Stimulated activated CD4-positive, alpha-beta T cell treated with anti-CD3 and anti-CD28 coated beads, TNF-alpha, amount 100 ng/mL, for 4 hours (primary cell): ENCODE measurements around the gene EFNA5.

ENCODE experiments used
- DNase-seq, 3 experiments: peaks; one replicate each; pipeline ENCODE4 v3.0.0-alpha.2; 2020; ENCODE audit warnings: low read depth in 3 of 3

Gene EFNA5

DNA sequence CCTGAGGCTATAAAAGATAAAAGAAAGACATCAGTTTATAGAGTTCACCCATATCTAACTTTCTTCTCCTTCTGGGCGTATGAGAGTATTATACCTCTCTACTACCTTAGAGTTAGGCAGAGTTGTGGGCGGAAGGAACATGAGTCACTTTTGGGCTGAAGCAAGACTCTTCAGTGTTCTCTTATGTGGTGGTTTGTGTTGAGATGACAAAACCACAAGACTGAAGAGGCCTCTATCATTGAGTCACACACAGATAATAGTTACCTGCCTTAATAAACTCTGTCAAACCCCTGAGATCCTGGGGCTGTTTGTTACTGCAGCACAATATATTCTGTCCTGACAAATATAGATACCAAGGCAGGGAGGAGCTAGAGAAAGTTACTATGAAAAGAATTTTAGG, 184.2 kb downstream of the EFNA5 start:
- DNase-seq = peak in 2 of 3 experiments; percentile 2 to 9

DNA sequence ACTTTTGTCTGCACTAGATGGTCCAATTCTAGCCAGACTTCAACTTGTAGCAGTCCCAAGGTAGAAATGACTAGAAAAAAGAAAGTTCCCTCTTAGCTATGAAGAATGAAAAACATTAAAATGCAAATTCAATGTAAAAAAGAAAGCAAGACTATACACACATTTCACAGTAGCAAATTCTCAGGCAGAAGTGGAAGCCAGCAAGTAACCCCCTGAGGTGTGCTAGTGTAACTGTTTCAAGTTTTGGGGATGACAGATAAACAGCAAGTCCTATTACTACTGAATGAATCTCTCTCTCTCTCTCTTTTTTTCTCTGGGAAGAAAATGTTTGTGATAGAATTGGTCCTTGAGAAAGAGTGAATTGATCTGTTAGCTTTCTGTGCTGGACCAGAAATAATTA, 185.6 kb downstream of the EFNA5 start:
- no peak for DNase-seq

DNA sequence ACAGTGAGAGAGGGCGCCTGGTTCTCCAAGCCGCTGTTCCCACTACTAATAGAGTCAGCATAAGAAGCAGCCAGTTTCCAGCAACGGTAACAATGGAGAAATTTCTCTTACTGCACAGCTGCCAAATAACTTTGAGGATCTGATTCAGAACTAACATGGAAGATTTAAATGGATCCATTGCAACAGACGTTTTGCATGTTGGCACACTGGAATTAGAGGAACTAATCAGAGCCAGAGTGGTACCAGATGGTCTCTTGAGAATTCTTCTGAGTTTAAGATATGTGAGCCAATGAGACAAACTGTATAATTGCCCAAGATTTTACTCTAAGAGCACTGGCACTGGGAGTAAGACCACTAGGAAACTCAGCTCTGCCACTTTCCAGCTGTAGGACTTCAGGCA, 186.5 kb downstream of the EFNA5 start:
- no peak for DNase-seq

DNA sequence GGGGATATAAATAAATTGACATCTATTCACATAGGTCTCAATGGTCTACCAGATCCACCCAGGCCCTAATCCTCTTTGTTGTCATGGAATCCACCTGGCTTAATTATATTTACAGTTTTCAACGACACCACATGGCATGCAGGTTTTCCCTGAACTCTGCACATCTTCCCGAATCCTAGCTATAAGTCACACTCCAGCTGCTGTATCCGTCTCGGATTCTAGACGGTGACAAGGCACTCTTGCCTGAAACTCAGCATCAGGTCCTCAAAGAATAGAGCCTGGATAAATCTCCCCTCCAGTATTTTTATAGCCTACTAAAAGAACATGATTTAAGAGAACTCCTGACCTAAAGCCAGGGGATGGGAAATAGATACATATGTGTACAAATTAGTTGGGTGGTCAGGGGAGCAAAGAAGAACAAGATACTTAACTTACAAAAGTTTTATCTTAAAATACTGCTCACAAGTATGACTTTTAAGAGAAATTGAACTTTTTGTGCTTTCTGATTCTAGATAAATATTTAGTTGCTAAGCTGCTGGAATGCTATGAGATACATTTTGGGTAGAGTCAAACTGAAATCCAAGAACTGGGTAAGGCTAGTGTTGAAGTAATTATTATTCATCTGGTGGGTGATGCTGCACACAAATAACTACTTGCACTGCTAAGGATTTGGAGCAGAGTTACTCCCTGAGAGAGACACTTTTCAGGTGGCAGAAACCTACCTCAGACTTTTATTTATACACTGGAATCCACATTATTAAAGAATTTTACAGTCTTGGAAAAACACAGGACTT, 187.3 kb downstream of the EFNA5 start:
- DNase-seq = no peak

DNA sequence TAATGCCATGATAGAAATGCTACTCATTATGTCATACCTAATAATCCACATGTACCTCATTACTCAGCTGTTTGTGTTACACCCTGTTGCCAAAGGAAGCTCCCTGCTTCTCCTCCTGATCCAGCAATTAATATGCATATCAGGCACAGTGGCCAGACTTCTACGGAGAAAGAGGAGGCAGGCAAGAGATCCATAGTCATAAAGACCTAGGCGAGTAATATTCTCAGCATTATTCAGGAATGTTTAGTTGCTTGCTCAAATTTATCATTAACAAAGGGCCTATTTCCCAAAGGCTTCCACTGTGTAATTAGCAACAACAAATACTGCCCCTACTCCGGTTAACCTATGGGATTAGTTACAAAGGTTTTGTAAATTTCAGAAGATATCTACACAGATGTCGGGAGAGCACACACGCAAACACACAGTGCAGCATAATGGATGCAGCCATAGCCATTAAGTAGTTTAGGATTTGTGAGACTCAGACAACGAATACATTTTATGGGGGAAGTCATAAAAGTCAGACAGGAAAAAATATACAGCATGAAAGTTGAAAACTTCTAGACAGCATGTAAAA, 192.6 kb downstream of the EFNA5 start:
- DNase-seq = no peak

DNA sequence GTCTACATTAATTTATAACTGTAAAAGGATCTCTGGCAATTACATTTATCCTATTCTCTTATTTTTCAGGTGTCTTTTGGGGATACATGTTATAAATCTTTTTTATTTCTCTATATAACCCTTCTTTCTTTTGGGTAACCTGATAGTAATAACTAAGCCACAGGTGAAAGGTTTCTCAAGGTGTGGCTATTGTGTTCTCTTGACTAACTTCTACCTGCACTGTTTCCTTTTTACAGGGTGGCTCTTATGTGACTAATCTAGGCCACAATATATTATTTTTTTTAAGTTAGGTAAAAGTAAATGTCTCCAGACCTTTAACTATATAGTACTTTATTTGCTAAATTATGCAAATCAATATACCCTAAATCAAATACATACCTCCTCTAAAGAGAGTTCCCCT, 193.2 kb downstream of the EFNA5 start:
- DNase-seq = no peak

DNA sequence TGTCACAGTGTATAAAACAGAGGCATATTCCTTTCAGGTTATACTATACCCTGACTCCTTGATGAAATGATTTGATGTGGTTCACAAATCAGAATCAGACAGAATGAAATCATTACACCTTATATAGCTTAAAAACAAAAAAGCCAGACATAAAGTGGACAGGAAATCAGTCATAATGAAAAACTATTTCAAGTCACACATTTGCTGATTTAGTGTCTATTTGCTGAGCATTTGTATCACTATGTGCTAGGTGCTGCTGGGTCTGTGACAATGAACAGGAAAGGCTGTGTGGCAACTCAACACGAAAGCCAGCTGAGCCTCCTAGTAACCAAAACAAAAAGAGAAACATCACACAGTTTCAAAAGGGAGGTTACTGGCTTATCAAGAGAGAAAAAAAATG, 194.0 kb downstream of the EFNA5 start:
- DNase-seq = no peak

DNA sequence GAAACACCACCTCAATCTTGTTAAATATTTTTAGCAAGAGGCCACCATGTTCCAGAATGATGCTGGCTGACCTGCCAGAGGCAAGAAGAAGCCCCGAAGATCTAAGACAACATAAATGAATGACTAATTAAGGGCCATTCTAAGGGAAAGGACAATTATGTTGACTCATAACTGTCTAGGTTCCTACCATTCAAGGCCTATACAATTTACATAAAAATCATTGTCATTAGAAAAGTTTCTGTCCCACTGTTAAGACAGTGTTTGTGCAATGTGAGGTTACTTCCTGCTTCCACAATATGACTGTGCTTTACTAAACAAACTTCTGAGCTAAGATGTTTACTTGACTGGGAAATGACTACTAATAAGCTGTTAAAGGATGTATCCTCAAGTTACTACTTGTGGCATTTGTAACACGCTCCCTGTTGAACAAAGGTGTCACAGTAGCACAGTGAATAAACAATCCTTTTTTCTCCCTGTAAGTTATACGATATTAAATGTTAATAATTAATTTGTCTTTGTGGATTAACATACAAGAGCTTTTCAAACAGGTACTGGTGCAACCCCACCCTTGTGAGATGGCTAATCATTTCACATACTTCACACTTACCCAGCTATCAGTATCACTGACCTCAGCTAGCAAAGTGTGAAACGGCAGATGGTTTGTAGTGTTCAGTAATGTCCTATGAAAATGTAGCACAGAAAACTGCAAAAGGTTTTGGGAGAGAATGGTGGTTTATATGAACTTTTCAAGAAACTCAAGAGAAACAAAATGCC, 195.8 kb downstream of the EFNA5 start:
- no peak for DNase-seq

DNA sequence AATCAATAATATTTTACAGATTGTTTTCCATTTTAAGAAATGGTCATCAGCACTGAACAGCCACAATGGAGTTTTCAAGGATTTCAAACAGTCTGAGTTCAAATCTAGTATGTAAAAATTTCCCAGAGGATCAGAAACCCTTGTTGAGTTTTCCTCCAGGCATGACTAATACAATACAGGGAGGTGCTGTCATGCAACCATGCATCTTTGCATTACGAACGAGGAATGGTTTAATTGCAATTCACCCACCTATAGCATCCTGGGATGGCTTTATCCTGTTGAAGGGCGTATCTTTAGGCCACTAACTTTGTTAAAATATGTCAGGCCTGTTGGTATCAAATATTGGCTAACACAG, 196.4 kb downstream of the EFNA5 start:
- no peak for DNase-seq

DNA sequence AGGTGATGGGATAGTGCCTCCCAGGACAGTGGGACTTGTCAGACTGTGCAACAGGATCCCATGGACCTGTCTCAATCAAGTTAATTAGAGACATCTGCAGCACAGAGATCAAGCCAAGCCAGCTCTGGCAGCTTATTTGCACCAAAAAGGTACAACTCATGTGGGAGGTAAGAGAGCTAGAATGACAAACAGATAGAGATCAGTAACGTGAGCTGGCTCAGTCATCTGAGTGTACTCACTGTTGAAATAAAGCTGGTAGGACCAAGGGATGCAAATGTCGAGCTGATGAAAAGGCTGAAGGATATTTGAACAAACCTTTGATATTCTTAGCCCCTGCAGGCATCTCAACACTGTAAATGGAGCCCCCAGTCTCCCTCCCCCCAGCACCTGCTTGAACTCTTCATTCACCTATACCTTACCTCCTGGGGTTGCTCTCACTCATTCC, 198.1 kb downstream of the EFNA5 start:
- DNase-seq = no peak

DNA sequence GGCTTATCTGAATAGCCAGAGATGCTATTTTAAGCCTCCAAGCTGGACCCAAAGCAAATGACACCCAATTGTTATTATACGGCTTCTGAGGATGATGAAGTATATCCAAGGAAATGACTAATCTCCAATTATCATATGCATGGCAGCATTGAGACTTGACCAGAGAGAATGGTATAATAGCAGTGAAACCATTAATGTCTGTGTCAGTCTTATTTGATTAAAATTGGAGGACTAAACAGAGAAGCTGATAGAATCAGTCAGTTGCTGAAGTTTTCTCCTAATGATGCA, 200.5 kb downstream of the EFNA5 start:
- DNase-seq = no peak

DNA sequence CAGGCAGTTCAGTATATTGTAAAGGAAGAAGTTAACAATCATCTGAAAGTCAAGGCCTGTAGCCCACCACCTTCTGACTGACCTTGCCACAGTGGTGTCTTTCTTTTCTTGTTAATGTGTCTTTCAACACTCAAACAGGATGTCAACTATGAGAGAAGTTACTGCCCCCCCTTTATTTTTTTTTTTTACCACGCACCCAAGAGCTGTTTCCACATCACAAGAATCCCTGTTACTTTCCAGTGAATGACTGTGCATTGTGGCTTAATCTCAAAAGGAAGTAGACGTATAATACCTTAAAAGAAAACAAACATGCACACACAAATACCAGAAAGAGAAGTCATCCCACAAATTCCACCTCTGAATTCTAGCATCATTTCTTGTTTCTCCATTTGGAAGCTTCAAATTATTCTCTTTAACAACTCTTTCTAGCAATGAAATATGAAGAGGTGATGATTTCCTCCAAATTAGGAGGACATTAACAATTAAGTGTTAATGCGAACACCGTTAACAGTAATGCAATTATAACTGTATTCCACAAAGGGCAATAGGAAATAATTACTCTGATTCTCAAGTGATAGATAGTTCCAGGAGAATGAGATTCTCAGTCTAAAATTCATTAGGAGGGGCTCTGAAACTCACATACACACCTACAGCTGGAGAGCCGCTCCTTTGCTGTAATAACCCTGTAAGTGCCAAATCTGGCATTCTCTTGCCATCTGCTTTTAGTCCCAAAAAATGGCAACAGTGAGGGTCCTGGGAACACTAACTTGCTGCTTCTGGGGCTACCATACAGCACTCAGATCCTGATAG, 201.0 kb downstream of the EFNA5 start:
- no peak for DNase-seq

DNA sequence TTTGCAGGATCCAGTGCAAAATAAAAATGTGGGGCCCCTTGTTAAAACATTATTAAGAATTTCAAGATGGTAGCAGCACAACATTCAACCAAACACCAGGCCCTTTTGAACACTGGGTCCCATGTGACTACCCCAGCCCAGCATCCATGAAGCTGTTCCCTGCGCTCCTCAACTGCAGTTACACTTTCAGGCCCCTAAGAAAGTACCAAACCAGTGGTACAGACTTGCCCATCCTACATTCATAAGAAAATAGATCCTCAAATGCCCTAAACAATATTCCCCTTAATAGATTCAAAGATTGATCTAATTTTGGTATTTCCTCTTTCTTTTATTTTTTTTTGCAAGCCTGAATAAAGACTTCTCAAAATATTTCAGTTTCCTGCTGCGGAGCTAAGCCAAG, 201.7 kb downstream of the EFNA5 start:
- DNase-seq = no peak

DNA sequence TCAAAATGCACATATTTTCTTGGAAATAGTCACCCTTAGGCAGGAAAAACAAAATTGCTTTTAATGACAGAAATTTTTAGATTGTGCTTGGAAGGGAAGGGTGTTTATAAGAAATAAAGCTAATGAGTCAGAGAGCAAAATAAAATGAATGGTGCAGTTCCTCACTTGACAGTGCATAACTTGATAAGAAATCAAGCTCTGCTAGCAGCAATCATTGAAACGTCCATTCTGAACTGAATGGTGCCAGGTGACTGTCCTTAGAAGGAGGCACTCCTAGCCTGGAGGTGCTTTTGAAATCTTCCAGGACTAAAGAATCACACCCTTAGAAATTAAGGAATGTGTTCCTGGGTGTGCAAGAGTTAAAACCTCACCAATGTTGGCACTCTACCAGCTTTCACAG, 202.5 kb downstream of the EFNA5 start:
- no peak for DNase-seq

DNA sequence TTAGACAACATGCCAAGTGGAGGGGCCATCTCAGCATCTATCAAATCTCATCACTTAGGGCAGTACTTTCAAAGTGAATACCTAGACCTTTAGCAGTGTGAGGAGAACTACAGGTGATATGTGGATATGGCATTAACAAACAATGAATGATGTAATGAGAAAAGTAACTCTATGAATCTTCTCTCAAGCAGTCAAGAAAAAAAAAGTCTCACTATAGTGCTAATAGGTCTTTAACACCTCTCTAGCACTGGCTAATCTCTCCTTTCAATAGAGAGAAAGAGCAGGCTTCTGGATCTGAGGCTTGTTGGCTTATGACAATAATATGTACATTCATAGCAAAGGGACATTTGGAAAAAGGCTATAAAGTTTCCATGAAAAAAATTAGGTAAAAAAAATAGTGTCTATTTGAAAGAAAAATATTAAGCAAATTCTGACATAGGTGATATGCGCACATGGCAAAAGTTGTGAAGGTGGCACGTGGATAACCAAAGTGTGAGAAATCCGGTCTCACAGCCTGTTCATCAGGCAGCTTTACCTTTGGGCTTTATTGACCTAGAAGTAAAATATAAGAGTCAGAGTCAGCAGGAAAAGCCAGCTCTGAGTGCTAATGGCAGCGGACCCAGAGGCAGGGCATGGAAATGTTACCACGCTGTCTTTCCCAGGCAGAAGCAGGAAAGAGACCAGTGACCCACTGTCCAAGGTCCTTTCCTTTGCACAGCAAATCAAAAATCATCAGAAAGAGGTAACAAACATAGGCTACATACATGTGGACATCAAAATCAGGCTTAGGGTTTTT, 203.4 kb downstream of the EFNA5 start:
- no peak for DNase-seq

DNA sequence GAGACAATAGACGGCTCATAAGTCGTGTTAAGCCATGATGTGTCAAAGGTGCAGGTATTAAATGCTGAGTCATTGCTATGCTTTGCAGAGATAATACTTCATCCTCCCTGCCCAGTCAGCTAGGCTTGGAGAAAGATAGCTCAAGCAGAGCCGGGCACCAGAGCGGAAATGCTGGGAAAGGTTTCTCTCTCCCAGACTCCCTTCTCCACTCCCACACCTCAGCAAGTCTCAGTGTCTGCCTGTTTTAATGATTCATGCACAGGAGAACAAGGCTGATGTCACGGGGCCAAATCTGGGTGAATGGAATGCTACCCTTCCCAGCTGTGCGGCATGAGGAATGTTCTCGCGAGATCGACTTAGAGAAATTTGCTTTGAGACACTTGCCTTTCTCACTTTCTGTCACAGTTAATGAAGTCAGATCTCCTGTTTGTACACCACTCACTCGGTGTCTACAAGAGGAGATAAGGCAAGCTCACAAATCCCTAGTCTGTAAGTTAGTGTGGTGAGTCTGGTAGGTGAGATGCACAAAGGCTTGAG, 204.4 kb downstream of the EFNA5 start:
- DNase-seq = no peak

DNA sequence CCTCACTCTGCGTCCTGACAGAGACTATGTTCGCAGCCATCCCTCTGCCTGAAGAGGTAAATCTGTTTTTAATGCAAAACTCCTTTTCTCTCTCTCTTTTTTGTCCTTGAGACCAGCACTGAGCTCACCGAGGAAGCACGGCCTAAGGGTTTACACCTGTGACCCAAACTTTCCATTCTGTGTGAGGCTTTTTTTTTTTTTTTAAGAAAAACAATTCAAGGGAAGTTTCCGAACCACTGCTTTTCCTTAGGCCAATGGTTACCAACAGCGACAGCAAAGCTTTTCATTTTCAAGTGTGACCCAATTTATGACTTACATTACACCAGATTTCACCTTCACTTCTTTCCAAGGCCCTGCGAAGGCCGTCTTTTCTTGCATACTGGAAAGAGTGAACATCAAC, 205.9 kb downstream of the EFNA5 start:
- DNase-seq = no peak

DNA sequence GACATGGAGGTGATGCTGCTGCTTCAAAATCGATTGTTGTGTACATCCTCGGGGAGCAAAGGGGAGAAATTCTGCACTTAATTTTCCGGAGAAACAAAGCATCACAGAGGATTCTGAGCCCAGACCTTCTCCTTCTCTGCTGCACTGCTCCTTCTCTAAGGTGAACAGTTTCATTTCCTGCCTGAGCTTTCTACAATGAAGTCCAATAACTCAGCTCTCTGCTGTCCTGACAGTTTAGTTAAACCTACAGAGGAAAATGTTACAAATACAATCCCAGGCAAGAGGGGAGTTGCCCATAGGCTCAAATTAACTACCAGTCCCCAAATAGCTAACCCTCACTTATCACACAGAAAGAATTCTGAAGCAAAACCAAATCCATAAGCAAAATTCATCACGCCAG, 206.3 kb downstream of the EFNA5 start:
- DNase-seq = no peak

DNA sequence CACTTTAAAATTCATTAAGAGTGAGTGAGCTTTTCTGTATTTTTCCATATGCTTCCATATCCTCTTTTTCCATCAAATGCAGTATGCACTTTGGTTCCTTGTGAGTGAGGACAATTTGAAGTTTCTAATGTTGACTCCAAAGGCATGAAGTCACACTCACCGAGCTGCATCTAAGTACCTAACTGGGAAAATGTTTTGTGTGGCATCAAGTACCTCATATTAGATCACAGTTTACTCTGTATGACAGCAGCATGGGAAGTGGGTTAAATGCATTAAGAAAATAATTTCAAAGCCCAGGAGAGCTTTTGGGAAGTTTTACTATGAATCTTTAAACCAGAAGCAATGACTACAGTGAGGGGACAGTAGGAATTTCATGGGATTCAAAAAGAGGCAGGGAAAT, 207.0 kb downstream of the EFNA5 start:
- DNase-seq = no peak

DNA sequence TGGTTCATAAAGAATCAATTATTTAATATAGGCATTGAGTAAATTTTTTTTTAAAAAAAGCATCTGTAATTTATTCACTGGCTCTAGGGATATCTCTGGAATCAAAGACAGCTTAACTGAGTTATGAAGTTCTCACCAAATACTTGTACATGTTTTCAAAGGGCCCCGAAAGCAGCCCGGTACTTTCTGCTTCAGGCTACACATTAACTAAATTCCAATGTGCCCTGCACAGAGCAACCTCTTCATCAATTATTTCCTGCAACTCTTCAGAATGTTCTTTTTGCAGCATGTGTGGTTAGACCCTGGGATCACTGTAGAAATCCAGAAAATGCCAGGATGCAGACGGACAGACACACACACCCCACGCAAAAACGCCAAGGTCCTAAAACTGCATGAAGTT, 209.0 kb downstream of the EFNA5 start:
- no peak for DNase-seq

DNA sequence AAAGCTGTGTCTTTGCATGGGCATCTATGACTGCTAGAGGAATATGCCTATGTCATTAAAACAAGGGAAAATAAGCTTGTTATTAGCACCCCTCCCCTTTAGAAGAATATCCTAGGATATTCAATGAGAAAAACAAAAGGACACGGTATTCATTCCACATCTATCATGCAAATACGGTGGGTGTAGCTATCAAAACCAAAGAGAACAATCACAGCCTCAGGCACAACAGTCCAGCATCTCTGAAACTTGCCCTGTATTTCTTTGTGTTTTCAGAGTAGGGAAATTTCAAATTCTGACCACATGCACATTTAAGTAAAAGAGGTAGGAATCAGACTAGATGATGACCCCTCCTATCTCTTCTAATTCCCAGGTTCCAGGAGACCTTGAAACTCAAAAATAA, 209.9 kb downstream of the EFNA5 start:
- no peak for DNase-seq
